ENCODE data around the gene SEPHS2. TPM values are rescaled to one million over a fixed set of nuclear protein-coding genes. Genes with fewer than 3 reads are reported as not detected.

SEPHS2 gene
- total and polyA plus RNA-seq, 2 donors (not counting 3 experiments of a cell fraction or from before 2014, with no cell fraction given), result 22.9 to 32.8 TPM

- Histone ChIP-seq H3K79me2 (ENCODE audit: control insufficient read depth, insufficient read depth, low read length) (no peaks in the 10 kb centered on the region), H2AFZ (ENCODE audit: low read depth, low read length) (no peak overlapping the region), H3K36me3 (ENCODE audit: control insufficient read depth in 2 of 2, extremely low read depth in 1 of 2, insufficient read depth in 2 of 2, low read length in 2 of 2) (no peaks in the 10 kb centered on the region), H3K27me3 (ENCODE audit: control insufficient read depth in 2 of 2, insufficient read depth in 2 of 2, low read length in 2 of 2) (peaks cover 24 to 28% of the 10 kb centered on the region in 2 experiments), H3K4me2 (ENCODE audit: insufficient read depth, low read length) (no peak overlapping the region), H3K9ac (replicated peaks; ENCODE audit: extremely low read depth, insufficient read depth, low read length) (no peak overlapping the region), H4K20me1 (replicated peaks; ENCODE audit: control insufficient read depth, extremely low read depth, insufficient read depth, low read length) (no peaks in the 10 kb centered on the region), H3K27ac (ENCODE audit: insufficient read depth, low read depth, low read length) (no peak overlapping the region), H3K4me3 (replicated peaks in 1 of 3; ENCODE audit: insufficient read depth in 1 of 3, low read depth in 1 of 3, low read length in 3 of 3) (no peak overlapping the region), H3K9me1 (replicated peaks; ENCODE audit: control insufficient read depth, extremely low read depth, insufficient read depth, low read length) (no peaks in the 10 kb centered on the region), H3K4me1 (ENCODE audit: control insufficient read depth, extremely low read depth, insufficient read depth, low read length) (no peaks in the 10 kb centered on the region), H3K9me3 (replicated peaks; ENCODE audit: control insufficient read depth, insufficient read depth, low read length) (no peaks in the 10 kb centered on the region)
- ChIA-PET CTCF (interaction anchor here (0.9 kb wide), 1 partner anchor 124 kb away, joined by 3 read pairs; no protein-coding TSS in a partner anchor), POLR2A (no interaction called here)
- dilution Hi-C loops (cut with MboI; ENCODE audit: extremely low pct_ligation_motif_present, low sequenced_read_pairs), result no loop called here
- DNase-seq (ENCODE audit: low read depth, low spot score), result no peak
- intact Hi-C loops (cut with micrococcal nuclease), result no loop called here
- FAIRE-seq, result no peak
- BruUV-seq (replicated peaks), result no TSS peak
- TF ChIP-seq, protein P1, sequence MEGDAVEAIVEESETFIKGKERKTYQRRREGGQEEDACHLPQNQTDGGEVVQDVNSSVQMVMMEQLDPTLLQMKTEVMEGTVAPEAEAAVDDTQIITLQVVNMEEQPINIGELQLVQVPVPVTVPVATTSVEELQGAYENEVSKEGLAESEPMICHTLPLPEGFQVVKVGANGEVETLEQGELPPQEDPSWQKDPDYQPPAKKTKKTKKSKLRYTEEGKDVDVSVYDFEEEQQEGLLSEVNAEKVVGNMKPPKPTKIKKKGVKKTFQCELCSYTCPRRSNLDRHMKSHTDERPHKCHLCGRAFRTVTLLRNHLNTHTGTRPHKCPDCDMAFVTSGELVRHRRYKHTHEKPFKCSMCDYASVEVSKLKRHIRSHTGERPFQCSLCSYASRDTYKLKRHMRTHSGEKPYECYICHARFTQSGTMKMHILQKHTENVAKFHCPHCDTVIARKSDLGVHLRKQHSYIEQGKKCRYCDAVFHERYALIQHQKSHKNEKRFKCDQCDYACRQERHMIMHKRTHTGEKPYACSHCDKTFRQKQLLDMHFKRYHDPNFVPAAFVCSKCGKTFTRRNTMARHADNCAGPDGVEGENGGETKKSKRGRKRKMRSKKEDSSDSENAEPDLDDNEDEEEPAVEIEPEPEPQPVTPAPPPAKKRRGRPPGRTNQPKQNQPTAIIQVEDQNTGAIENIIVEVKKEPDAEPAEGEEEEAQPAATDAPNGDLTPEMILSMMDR (IDR thresholded peaks at IDR 0.05; ENCODE audit: extremely low read depth in 1 of 2, insufficient read depth in 1 of 2, low read depth in 1 of 2, low read length in 2 of 2), result no peak
- TF ChIP-seq EZH2 (IDR thresholded peaks at IDR 0.05; ENCODE audit: borderline replicate concordance, low read depth, low read length, severe bottlenecking), result peak; percentile 64
These were observed 28.4 kb upstream of the SEPHS2 start for GRCh38 chr16:30474074-30474452.

DNA sequence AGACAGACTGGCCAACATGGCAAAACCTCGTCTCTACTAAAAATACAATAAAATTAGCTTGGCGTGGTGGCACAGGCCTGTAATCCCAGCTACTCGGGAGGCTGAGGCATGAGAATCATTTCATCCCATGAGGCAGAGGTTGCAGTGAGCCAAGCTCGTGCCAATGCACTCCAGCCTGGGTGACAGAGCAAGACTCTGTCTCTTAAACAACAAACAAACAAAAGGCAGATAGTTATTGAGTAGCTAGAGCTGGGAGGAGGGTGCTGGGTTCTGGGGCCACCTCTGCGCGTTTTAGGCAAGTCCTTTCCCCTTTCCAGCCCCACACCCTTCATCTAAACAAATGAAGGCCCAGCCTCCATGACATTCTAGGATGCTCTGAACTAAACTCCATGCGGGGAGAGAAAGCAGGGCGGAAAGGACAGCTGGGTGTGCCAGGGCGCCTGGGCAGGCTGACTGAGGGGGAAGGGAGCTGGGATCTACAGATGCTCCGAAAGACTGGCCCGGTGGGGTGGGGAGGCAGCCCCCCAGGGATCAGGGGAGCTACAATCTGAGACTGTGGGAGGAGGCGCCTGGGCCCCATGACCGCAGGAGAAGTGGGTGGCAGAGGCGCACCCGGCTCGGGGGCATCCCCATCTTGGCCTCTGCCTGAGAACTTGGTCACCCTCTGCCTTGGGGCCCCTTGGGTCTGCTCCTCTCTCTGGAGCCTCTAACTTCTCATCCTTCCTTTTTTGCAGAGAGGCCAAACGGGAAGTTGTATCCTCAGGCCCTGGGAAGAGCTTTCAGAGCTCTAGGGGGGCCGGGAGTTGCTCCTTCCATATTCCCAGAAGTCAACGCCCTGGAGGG, 27.8 kb upstream of the SEPHS2 start:
- Histone ChIP-seq H4K20me1 (replicated peaks; ENCODE audit: control insufficient read depth, extremely low read depth, insufficient read depth, low read length) (no peaks in the 10 kb centered on the region), H2AFZ (ENCODE audit: low read depth, low read length) (no peak overlapping the region), H3K4me2 (ENCODE audit: insufficient read depth, low read length) (no peak overlapping the region), H3K79me2 (ENCODE audit: control insufficient read depth, insufficient read depth, low read length) (no peaks in the 10 kb centered on the region), H3K4me1 (ENCODE audit: control insufficient read depth, extremely low read depth, insufficient read depth, low read length) (no peaks in the 10 kb centered on the region), H3K27me3 (ENCODE audit: control insufficient read depth in 2 of 2, insufficient read depth in 2 of 2, low read length in 2 of 2) (peaks cover 24 to 28% of the 10 kb centered on the region in 2 experiments), H3K27ac (ENCODE audit: insufficient read depth, low read depth, low read length) (no peak overlapping the region), H3K36me3 (ENCODE audit: control insufficient read depth in 2 of 2, extremely low read depth in 1 of 2, insufficient read depth in 2 of 2, low read length in 2 of 2) (no peaks in the 10 kb centered on the region), H3K9ac (replicated peaks; ENCODE audit: extremely low read depth, insufficient read depth, low read length) (no peak overlapping the region), H3K4me3 (replicated peaks in 1 of 3; ENCODE audit: insufficient read depth in 1 of 3, low read depth in 1 of 3, low read length in 3 of 3) (no peak overlapping the region), H3K9me3 (replicated peaks; ENCODE audit: control insufficient read depth, insufficient read depth, low read length) (no peaks in the 10 kb centered on the region), H3K9me1 (replicated peaks; ENCODE audit: control insufficient read depth, extremely low read depth, insufficient read depth, low read length) (no peaks in the 10 kb centered on the region)
- BruUV-seq (replicated peaks), result no TSS peak
- FAIRE-seq (no peak), DNase-seq (ENCODE audit: low read depth, low spot score) (no peak)
- POLR2A ChIA-PET, result interaction anchor here (0.6 kb wide), 1 partner anchor 12 kb away, joined by 5 read pairs; no protein-coding TSS in a partner anchor
- CTCF ChIA-PET, result interaction anchor here (0.5 to 0.9 kb wide), 3 partner anchors 18 to 302 kb away, joined by 3 read pairs; no protein-coding TSS in a partner anchor
- intact Hi-C loops (cut with micrococcal nuclease), result no loop called here
- dilution Hi-C loops (cut with MboI; ENCODE audit: extremely low pct_ligation_motif_present, low sequenced_read_pairs), result no loop called here
- no peak for TF ChIP-seq POLR2A (IDR thresholded peaks at IDR 0.05; ENCODE audit: low read depth, low read length)
- TF ChIP-seq MAX (IDR thresholded peaks at IDR 0.05; ENCODE audit: insufficient read depth, insufficient read length), result no peak
- no peak for TF ChIP-seq POLR2AphosphoS5 (IDR thresholded peaks at IDR 0.05; ENCODE audit: insufficient read depth, low read depth, low read length)
- no peak for TF ChIP-seq EZH2 (IDR thresholded peaks at IDR 0.05; ENCODE audit: borderline replicate concordance, low read depth, low read length, severe bottlenecking)
